Naive thymus-derived CD4-positive, alpha-beta T cell (primary cell): Measurements from ENCODE around the gene GARNL3. TPM values are rescaled to one million over a fixed set of nuclear protein-coding genes. Genes with fewer than 3 reads are reported as not detected.

Source experiments
- ATAC-seq: fragments of 150-1000 bp; cut with Tn5 transposase; 2 replicates; pipeline ENCODE4 v1.10.0; 2021; ENCODE audit warnings: mild to moderate bottlenecking, moderate library complexity
- CTCF ChIA-PET: fragments of 350-600 bp; sonication (Branson Sonifier 250); formaldehyde crosslinking; loops from one replicate; lab custom pipeline; 2021; ENCODE audit warnings: antibody characterized with exemption; lab: Charles Lee
- POLR2A ChIA-PET: fragments of 350-600 bp; sonication (Branson Sonifier 250); formaldehyde crosslinking; loops from one replicate; lab custom pipeline; 2021; ENCODE audit warnings: antibody characterized with exemption, inconsistent platforms; lab: Charles Lee
- DNase-seq, 9 donors: peaks; one replicate each; pipeline versions ENCODE4 v3.0.0 to v3.0.0-alpha.2; 2020 to 2022; ENCODE audit warnings: mixed read lengths in 1 of 9
- H3K27ac ChIP-seq: one replicate; pipeline ENCODE4 v1.7.0; 2013; ENCODE audit warnings: mild to moderate bottlenecking, low read depth, low read length, moderate library complexity
- H3K27me3 ChIP-seq, 2 donors: one replicate each; pipeline ENCODE4 v1.7.0; 2013; ENCODE audit warnings: low read length in 2 of 2, mild to moderate bottlenecking in 2 of 2, moderate library complexity in 2 of 2; ENCODE audit not compliant: control insufficient read depth in 2 of 2, insufficient read depth in 2 of 2
- H3K36me3 ChIP-seq, 3 experiments: 1 replicate in 2 of 3; 2 replicates in 1 of 3; pipeline ENCODE4 v1.7.0; 2013; ENCODE audit warnings: low read length in 3 of 3, mild to moderate bottlenecking in 3 of 3, moderate library complexity in 1 of 3; ENCODE audit not compliant: insufficient read depth in 3 of 3, control insufficient read depth in 2 of 3
- H3K4me1 ChIP-seq, 2 donors: one replicate each; pipeline ENCODE4 v1.7.0; 2013; ENCODE audit warnings: low read length in 2 of 2, mild to moderate bottlenecking in 2 of 2, moderate library complexity in 1 of 2; ENCODE audit not compliant: control insufficient read depth in 2 of 2, insufficient read depth in 2 of 2
- H3K4me3 ChIP-seq: 2 replicates; pipeline ENCODE4 v1.7.0; 2013; ENCODE audit warnings: mild to moderate bottlenecking, low read length
- H3K9me3 ChIP-seq, 3 experiments: 1 replicate in 2 of 3; 2 replicates in 1 of 3; pipeline ENCODE4 v1.7.0; 2013; ENCODE audit warnings: low read length in 3 of 3; ENCODE audit not compliant: control insufficient read depth in 2 of 3
- H3K27ac Mint-ChIP-seq, 9 donors: one replicate each; pipeline ENCODE4 v1.8.0; 2020 to 2022; ENCODE audit warnings: mixed read lengths in 9 of 9, mild to moderate bottlenecking in 8 of 9, moderate library complexity in 5 of 9, inconsistent platforms in 2 of 9
- H3K27me3 Mint-ChIP-seq, 5 donors: one replicate each; pipeline ENCODE4 v1.8.0; 2021 to 2022; ENCODE audit warnings: mixed read lengths in 5 of 5, mild to moderate bottlenecking in 1 of 5
- H3K36me3 Mint-ChIP-seq, 5 donors: one replicate each; pipeline ENCODE4 v1.8.0; 2020 to 2022; ENCODE audit warnings: mixed read lengths in 5 of 5, mild to moderate bottlenecking in 3 of 5, inconsistent platforms in 1 of 5
- H3K4me1 Mint-ChIP-seq, 7 donors: one replicate each; pipeline ENCODE4 v1.8.0; 2020 to 2022; ENCODE audit warnings: mixed read lengths in 7 of 7, mild to moderate bottlenecking in 3 of 7, inconsistent platforms in 1 of 7
- H3K4me3 Mint-ChIP-seq, 10 donors: one replicate each; pipeline ENCODE4 v1.8.0; 2020 to 2022; ENCODE audit warnings: mild to moderate bottlenecking in 10 of 10, mixed read lengths in 10 of 10, moderate library complexity in 6 of 10, inconsistent platforms in 2 of 10
- H3K9me3 Mint-ChIP-seq, 11 donors: one replicate each; pipeline ENCODE4 v1.8.0; 2020 to 2022; ENCODE audit warnings: mixed read lengths in 11 of 11, mild to moderate bottlenecking in 4 of 11, inconsistent platforms in 1 of 11, moderate library complexity in 1 of 11
- intact Hi-C, 2 donors: fragments of 100-400 bp; cut with micrococcal nuclease; formaldehyde crosslinking; loops; one replicate each; pipeline ENCODE4 v1.15.1; 2023
- polyA plus RNA-seq, 2 donors: library from polyadenylated mRNA; unstranded; fragments of 300-500 nt; fragmentation: Illumina TruSeq; gene quantifications; one replicate each; pipeline ENCODE4 v1.2.3, GENCODE V29; 2021
- total RNA-seq, 6 experiments: library from RNA in 5 of 6; stranded (reverse) in 5 of 6; gene quantifications; 1 replicate in 5 of 6; 2 replicates in 1 of 6; pipeline ENCODE4 v1.2.3 and lab custom pipeline; 2021 to 2026

GARNL3 gene
- total and polyA plus RNA-seq, 7 experiments from 2014 or later, result 0.85 to 4.1 (median 2.6) TPM; not detected in 1

DNA sequence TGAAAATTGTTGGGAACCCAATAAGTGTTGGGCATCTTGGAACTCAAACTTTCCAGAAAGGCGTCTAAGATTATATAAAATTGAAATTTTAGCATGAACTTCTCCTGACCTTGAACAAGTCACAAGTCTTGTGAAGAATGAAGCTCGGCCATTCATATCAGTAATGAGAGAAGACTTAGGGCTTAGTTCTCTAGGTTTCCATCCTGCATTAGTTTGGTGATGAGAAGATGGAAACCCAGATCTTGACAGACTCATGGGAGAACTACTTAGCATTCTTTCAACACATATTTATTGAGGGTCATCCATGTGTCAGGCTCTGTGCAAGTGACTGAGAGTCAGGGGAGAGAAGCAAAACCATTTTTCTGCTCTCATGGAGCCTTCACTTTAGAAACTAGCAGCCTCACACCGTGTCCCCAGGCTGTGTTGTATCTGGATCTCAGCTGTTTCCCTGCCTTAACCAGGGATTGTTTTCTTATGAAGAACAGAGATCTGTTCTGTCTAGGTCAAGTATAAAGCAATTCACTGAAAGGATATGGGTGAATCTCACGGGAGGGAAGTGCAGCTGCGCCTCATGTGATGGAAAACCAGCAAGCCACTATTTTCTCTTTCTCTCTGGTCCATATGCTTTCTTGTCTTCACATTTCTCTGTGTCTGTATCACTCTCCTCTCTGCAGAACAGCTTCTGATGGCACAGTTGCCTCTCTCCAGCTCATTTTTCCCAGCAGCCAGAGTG is 3.4 kb downstream of the GARNL3 start:
- H3K4me3 Mint-ChIP-seq, result no peak overlapping the region
- Histone ChIP-seq H3K27me3 (no peaks in the 10 kb centered on the region), H3K9me3 (no peaks in the 10 kb centered on the region), H3K36me3 (no peaks in the 10 kb centered on the region), H3K27ac (no peak overlapping the region), H3K4me1 (no peaks in the 10 kb centered on the region), H3K4me3 (no peak overlapping the region)
- H3K36me3 Mint-ChIP-seq, result peaks cover 0 to 5% (median 0%) of the 10 kb centered on the region in 5 donors
- no peak for ATAC-seq
- peaks cover 10 to 53% (median 14%) of the 10 kb centered on the region in 5 donors for H3K27me3 Mint-ChIP-seq
- no peak for DNase-seq
- no peaks in the 10 kb centered on the region for H3K9me3 Mint-ChIP-seq
- H3K4me1 Mint-ChIP-seq, result no peaks in the 10 kb centered on the region
- no peak overlapping the region for H3K27ac Mint-ChIP-seq
- POLR2A ChIA-PET, result no interaction called here
- intact Hi-C loops, result no loop called here
- CTCF ChIA-PET, result no interaction called here

- ChIA-PET POLR2A (no interaction called here), CTCF (no interaction called here)
- Histone ChIP-seq H3K27me3 (no peaks in the 10 kb centered on the region), H3K27ac (no peak overlapping the region), H3K4me1 (no peaks in the 10 kb centered on the region), H3K4me3 (no peak overlapping the region), H3K36me3 (no peaks in the 10 kb centered on the region), H3K9me3 (no peaks in the 10 kb centered on the region)
- Mint-ChIP-seq H3K9me3 (no peaks in the 10 kb centered on the region), H3K4me3 (no peak overlapping the region), H3K4me1 (no peaks in the 10 kb centered on the region), H3K27ac (no peak overlapping the region), H3K27me3 (peaks cover 10 to 58% (median 14%) of the 10 kb centered on the region in 5 donors), H3K36me3 (peaks cover 0 to 5% (median 0%) of the 10 kb centered on the region in 5 donors)
- ATAC-seq, result no peak
- intact Hi-C loops, result no loop called here
- DNase-seq, result no peak
These were observed 4.9 kb downstream of the GARNL3 start for GRCh38 chr9:127269449-127269848.

- no peaks in the 10 kb centered on the region for H3K4me1 ChIP-seq
- intact Hi-C loops, result no loop called here
These were observed 8.8 kb downstream of the GARNL3 start for GRCh38 chr9:127273326-127273725.

GRCh38 chr9:127277099-127277498 is 12.5 kb downstream of the GARNL3 start:
- DNase-seq, result no peak
- CTCF ChIA-PET, result interaction anchor here (0.7 kb wide), 1 partner anchor 356 kb away, joined by 3 read pairs; no protein-coding TSS in a partner anchor

More at GRCh38 chr9:127273326-127273725, 8.8 kb downstream of the GARNL3 start:
- Histone ChIP-seq H3K27me3 (no peaks in the 10 kb centered on the region), H3K9me3 (no peaks in the 10 kb centered on the region), H3K27ac (no peak overlapping the region), H3K4me3 (no peak overlapping the region), H3K36me3 (no peaks in the 10 kb centered on the region)
- Mint-ChIP-seq H3K27ac (no peak overlapping the region), H3K27me3 (peaks cover 10 to 61% (median 23%) of the 10 kb centered on the region in 5 donors), H3K4me1 (peaks cover 0 to 6% (median 0%) of the 10 kb centered on the region in 7 donors), H3K36me3 (peaks cover 0 to 5% (median 0%) of the 10 kb centered on the region in 5 donors), H3K4me3 (no peak overlapping the region), H3K9me3 (no peaks in the 10 kb centered on the region)
- DNase-seq (no peak), ATAC-seq (no peak)
- POLR2A ChIA-PET, result no interaction called here
- CTCF ChIA-PET, result no interaction called here

GRCh38 chr9:127277770-127278169 is 13.2 kb downstream of the GARNL3 start:
- no peak for ATAC-seq
- no peak for DNase-seq
- Mint-ChIP-seq H3K36me3 (peaks cover 0 to 5% (median 0%) of the 10 kb centered on the region in 5 donors), H3K4me1 (peaks cover 0 to 6% (median 0%) of the 10 kb centered on the region in 7 donors), H3K4me3 (no peak overlapping the region), H3K27me3 (peaks cover 16 to 59% (median 23%) of the 10 kb centered on the region in 5 donors), H3K9me3 (no peaks in the 10 kb centered on the region), H3K27ac (no peak overlapping the region)
- H3K36me3 ChIP-seq, result no peaks in the 10 kb centered on the region
- H3K9me3 ChIP-seq, result no peaks in the 10 kb centered on the region
- no peak overlapping the region for H3K27ac ChIP-seq
- H3K4me1 ChIP-seq, result no peaks in the 10 kb centered on the region
- ChIA-PET CTCF (interaction anchor here (0.6 kb wide), 1 partner anchor 14 kb away, joined by 3 read pairs; no protein-coding TSS in a partner anchor), POLR2A (no interaction called here)
- intact Hi-C loops, result no loop called here
- H3K4me3 ChIP-seq, result no peak overlapping the region
- H3K27me3 ChIP-seq, result peaks cover 0 to 3% of the 10 kb centered on the region in 2 donors

More at GRCh38 chr9:127277099-127277498, 12.5 kb downstream of the GARNL3 start:
- H3K36me3 Mint-ChIP-seq, result peaks cover 0 to 5% (median 0%) of the 10 kb centered on the region in 5 donors
- H3K27ac Mint-ChIP-seq, result no peak overlapping the region
- intact Hi-C loops, result no loop called here
- Histone ChIP-seq H3K36me3 (no peaks in the 10 kb centered on the region), H3K27me3 (peaks cover 0 to 3% of the 10 kb centered on the region in 2 donors), H3K9me3 (no peaks in the 10 kb centered on the region), H3K27ac (no peak overlapping the region), H3K4me3 (no peak overlapping the region), H3K4me1 (no peaks in the 10 kb centered on the region)
- POLR2A ChIA-PET, result no interaction called here
- ATAC-seq, result no peak
- H3K4me3 Mint-ChIP-seq, result no peak overlapping the region
- peaks cover 16 to 64% (median 25%) of the 10 kb centered on the region in 5 donors for H3K27me3 Mint-ChIP-seq
- peaks cover 0 to 6% (median 0%) of the 10 kb centered on the region in 7 donors for H3K4me1 Mint-ChIP-seq
- no peaks in the 10 kb centered on the region for H3K9me3 Mint-ChIP-seq

GRCh38 chr9:127278372-127278771 is 13.8 kb downstream of the GARNL3 start:
- intact Hi-C loops, result no loop called here
- Histone ChIP-seq H3K9me3 (no peaks in the 10 kb centered on the region), H3K4me1 (no peaks in the 10 kb centered on the region), H3K36me3 (no peaks in the 10 kb centered on the region), H3K27ac (no peak overlapping the region), H3K4me3 (no peak overlapping the region), H3K27me3 (peaks cover 0 to 3% of the 10 kb centered on the region in 2 donors)
- no peak overlapping the region for H3K27ac Mint-ChIP-seq
- DNase-seq, result no peak
- peaks cover 0 to 6% (median 0%) of the 10 kb centered on the region in 7 donors for H3K4me1 Mint-ChIP-seq
- ChIA-PET POLR2A (no interaction called here), CTCF (interaction anchor here (0.6 kb wide), 1 partner anchor 13 kb away, joined by 3 read pairs; no protein-coding TSS in a partner anchor)
- no peak for ATAC-seq
- peaks cover 16 to 59% (median 23%) of the 10 kb centered on the region in 5 donors for H3K27me3 Mint-ChIP-seq
- H3K4me3 Mint-ChIP-seq, result no peak overlapping the region
- no peaks in the 10 kb centered on the region for H3K9me3 Mint-ChIP-seq
- H3K36me3 Mint-ChIP-seq, result peaks cover 0 to 5% (median 0%) of the 10 kb centered on the region in 5 donors
